GM12878 (cell line): ENCODE results near the gene RETREG3. TPM values are rescaled to one million over a fixed set of nuclear protein-coding genes. Genes with fewer than 3 reads are reported as not detected.
"Not testable (repeated sequence)": the region's sequence is repeated elsewhere in the genome, so short reads cannot be mapped to it uniquely, and the experiment has no call there.

ENCODE experiments used
- ATAC-seq: fragments of 200-7000 bp; cut with Tn5 transposase; 3 replicates; pipeline ENCODE4 v1.9.1; 2020; ENCODE audit warnings: mild to moderate bottlenecking, moderate library complexity
- BruUV-seq: library from RNA; stranded (reverse); fragments of 400-500 nt; replicated peaks from 2 replicates; lab custom pipeline; 2021; lab: Mats Ljungman, UMichigan
- CTCF ChIA-PET: fragments of 300-600 bp; sonication (Branson Sonifier 250); formaldehyde crosslinking; extraction: SDS; loops from one replicate; lab custom pipeline; 2021; ENCODE audit warnings: inconsistent platforms; lab: Yijun Ruan, JAX
- POLR2A ChIA-PET: fragments of 350-600 bp; formaldehyde crosslinking; extraction: SDS; loops from one replicate; lab custom pipeline; 2021; ENCODE audit warnings: inconsistent platforms; lab: Charles Lee
- RAD21 ChIA-PET: fragments of 300-600 bp; sonication (Branson Sonifier 250); formaldehyde crosslinking; loops from one replicate; lab custom pipeline; 2023; ENCODE audit warnings: antibody characterized with exemption; ENCODE audit not compliant: unreplicated experiment; lab: Charles Lee
- SMC1A ChIA-PET: fragments of 300-600 bp; sonication (Branson Sonifier 250); formaldehyde crosslinking; loops from one replicate; lab custom pipeline; 2023; ENCODE audit not compliant: unreplicated experiment, uncharacterized antibody; lab: Charles Lee
- DNase-seq: peaks from one replicate; pipeline ENCODE4 v3.0.0-alpha.2; 2011; ENCODE audit warnings: low read depth, low spot score
- FAIRE-seq: peaks from 3 replicates; lab custom pipeline; 2011; peaks lifted over from hg19 to GRCh38; lab: Jason Lieb, UNC
- H2AFZ ChIP-seq: 2 replicates; pipeline ENCODE4 v1.6.0; 2011; ENCODE audit warnings: low read depth, low read length, control low read depth; ENCODE audit not compliant: control insufficient read depth
- H3K27ac ChIP-seq: 2 replicates; pipeline ENCODE4 v1.5.1; 2011; ENCODE audit warnings: control low read depth; ENCODE audit not compliant: control insufficient read depth, insufficient read depth
- H3K27me3 ChIP-seq, 2 experiments: replicated peaks in 1 of 2; 2 replicates each; pipeline versions ENCODE4 v1.6.0 to v1.6.1; 2011; ENCODE audit warnings: low read length in 1 of 2; ENCODE audit not compliant: control insufficient read depth in 2 of 2, insufficient read depth in 2 of 2
- H3K36me3 ChIP-seq, 2 experiments: 2 replicates each; pipeline ENCODE4 v1.5.1; 2011; ENCODE audit warnings: low read length in 1 of 2; ENCODE audit not compliant: control insufficient read depth in 2 of 2, insufficient read depth in 2 of 2
- H3K4me1 ChIP-seq: 2 replicates; pipeline ENCODE4 v1.6.1; 2011; ENCODE audit warnings: mild to moderate bottlenecking, low read length, moderate library complexity, mixed read lengths; ENCODE audit not compliant: control insufficient read depth, insufficient read depth
- H3K4me2 ChIP-seq: 2 replicates; pipeline ENCODE4 v1.6.0; 2011; ENCODE audit warnings: control low read depth; ENCODE audit not compliant: control insufficient read depth, insufficient read depth
- H3K4me3 ChIP-seq: fragments of 200-600 bp; sonication (generic); 2 replicates; pipeline ENCODE4 v1.5.1; 2016
- H3K79me2 ChIP-seq: 2 replicates; pipeline ENCODE4 v1.6.0; 2011; ENCODE audit warnings: low read length; ENCODE audit not compliant: control insufficient read depth, insufficient read depth
- H3K9ac ChIP-seq: 2 replicates; pipeline ENCODE4 v1.8.0; 2011; ENCODE audit warnings: low read length, control low read depth, mixed read lengths; ENCODE audit not compliant: control insufficient read depth, insufficient read depth
- H3K9me3 ChIP-seq: replicated peaks from 3 replicates; pipeline ENCODE4 v1.5.1; 2011; ENCODE audit warnings: mild to moderate bottlenecking, low read length; ENCODE audit not compliant: control insufficient read depth, insufficient read depth
- H4K20me1 ChIP-seq: 2 replicates; pipeline ENCODE4 v1.6.0; 2011; ENCODE audit not compliant: control insufficient read depth, insufficient read depth
- CTCF ChIP-seq, 3 experiments: IDR thresholded peaks in 2 of 3; conservative IDR thresholded peaks in 1 of 3; 2 replicates each; pipeline ENCODE4 v1.5.1; 2011; ENCODE audit warnings: low read depth in 3 of 3, low read length in 3 of 3, mild to moderate bottlenecking in 3 of 3, control low read depth in 2 of 3, moderate library complexity in 2 of 3, inconsistent platforms in 1 of 3, mixed read lengths in 1 of 3; ENCODE audit not compliant: control insufficient read depth in 2 of 3, insufficient read depth in 1 of 3; ENCODE audit errors: extremely low read depth in 1 of 3
- DPF2 ChIP-seq: fragments of 450-650 bp; IDR thresholded peaks from 2 replicates; pipeline ENCODE4 v1.6.1; 2017; ENCODE audit warnings: mild to moderate bottlenecking
- EZH2 ChIP-seq: IDR thresholded peaks from 2 replicates; pipeline ENCODE4 v1.6.1; 2012; ENCODE audit warnings: low read depth, mild to moderate bottlenecking, control low read depth, inconsistent platforms, low read length, borderline replicate concordance; ENCODE audit not compliant: control insufficient read depth
- MYC ChIP-seq: IDR thresholded peaks from 2 replicates; pipeline ENCODE4 v1.6.1; 2011; ENCODE audit warnings: mild to moderate bottlenecking, low read length, moderate library complexity, inconsistent platforms; ENCODE audit not compliant: insufficient read depth, insufficient replicate concordance, insufficient read length, severe bottlenecking
- PKNOX1 ChIP-seq: fragments of 450-650 bp; IDR thresholded peaks from 2 replicates; pipeline ENCODE4 v1.6.1; 2016; ENCODE audit warnings: mild to moderate bottlenecking
- SP1 ChIP-seq: IDR thresholded peaks from one replicate; pipeline ENCODE4 v1.6.1; 2011; ENCODE audit warnings: low read depth, low read length
- WGBS: methylation state at CpG from one replicate; pipeline ENCODE4 v1.1.6; 2016; ENCODE audit warnings: low lambda C conversion rate; ENCODE audit not compliant: insufficient replicate concordance, insufficient coverage; ENCODE audit errors: missing lambda C conversion rate; 5-methylcytosine and 5-hydroxymethylcytosine counted together
- in situ Hi-C: fragments of 300-500 bp; cut with MboI; formaldehyde crosslinking; loops from 9 replicates; pipeline ENCODE4 v1.14.3; 2018; ENCODE audit warnings: mixed read lengths
- intact Hi-C: fragments of 100-400 bp; cut with micrococcal nuclease; formaldehyde crosslinking; loops from one replicate; pipeline ENCODE4 v1.14.2; 2022; ENCODE audit not compliant: unreplicated experiment
- polyA plus RNA-seq, 11 experiments: library from polyadenylated mRNA; depleted of rRNA in 4 of 11; unstranded in 6 of 11; stranded (reverse) in 5 of 11; fragments of >200 nt; fragmentation: Nextera tagmentation in 4 of 11; fragmentation: Illumina TruSeq in 1 of 11; extraction: Ambion mirVana in 4 of 11; extraction: Trizol in 1 of 11; gene quantifications; 1 replicate in 1 of 11; 2 replicates in 10 of 11; pipeline versions ENCODE4 v1.2.1 to v1.2.3, GENCODE V29; 2011 to 2016; ENCODE audit warnings: inconsistent platforms in 2 of 11, missing spikeins in 2 of 11, low read depth in 1 of 11
- total RNA-seq, 4 experiments: library from RNA; depleted of rRNA in 3 of 4; stranded (reverse); fragments of >200 nt in 3 of 4; fragmentation: Illumina TruSeq in 1 of 4; extraction: Trizol in 1 of 4; gene quantifications; 2 replicates each; pipeline versions ENCODE4 v1.2.1 to v1.2.3, GENCODE V29; 2013 to 2021

Gene RETREG3
- total and polyA plus RNA-seq, 10 of the 15 experiments (the other 5 are each of a cell fraction or from before 2014, with no cell fraction given), result 7.0 to 50.6 (median 27.3) TPM

- in situ Hi-C loops, RAD21 ChIA-PET, BruUV-seq, intact Hi-C loops, DNase-seq, H2AFZ ChIP-seq, H3K36me3 ChIP-seq, H3K27me3 ChIP-seq, SMC1A ChIA-PET, H3K4me3 ChIP-seq, H3K4me2 ChIP-seq, CTCF ChIA-PET, H3K9ac ChIP-seq, POLR2A ChIA-PET, H3K9me3 ChIP-seq, H3K27ac ChIP-seq: not testable (repeated sequence)
- ATAC-seq, result peak; percentile 16; the same call in 2 of the 3 replicates
- peak; percentile 76 for FAIRE-seq
- TF ChIP-seq CTCF (IDR thresholded peaks at IDR 0.05 in 2 of 3, conservative IDR thresholded peaks at IDR 0.05 in 1 of 3; ENCODE audit: control insufficient read depth in 2 of 3, extremely low read depth in 1 of 3, insufficient read depth in 1 of 3, low read depth in 3 of 3, low read length in 3 of 3), result 0 out of 6 replicates have a peak, but pooled peaks of 1 of the 3 experiments have one; percentile 2
- TF ChIP-seq, all 136 proteins: peak for 1; not testable (repeated sequence) for 135
- peaks cover 16% of the 10 kb centered on the region for H3K79me2 ChIP-seq
- WGBS, result 51% methylated on average over 5 of the region's 5 CpGs
- H4K20me1 ChIP-seq, H3K4me1 ChIP-seq: not testable (repeated sequence)
Observed at GRCh38 chr17:42555961-42556617, 53.1 kb downstream of the RETREG3 start.

- no peaks in the 10 kb centered on the region for H3K27me3 ChIP-seq
- H3K9me3 ChIP-seq, result no peaks in the 10 kb centered on the region
- no peaks in the 10 kb centered on the region; the same call in 1 of the 2 replicates for H3K4me1 ChIP-seq
- peak overlapping the region; percentile 94 for H3K4me3 ChIP-seq
- CTCF ChIA-PET, result interaction anchor here (1.0 to 1.8 kb wide), 7 partner anchors 12 to 208 kb away, joined by 3 to 7 read pairs (median 5); partner anchors contain the start of genes MLX and PSMC3IP
- POLR2A ChIA-PET, result interaction anchor here (0.6 to 1.7 kb wide), 10 partner anchors 12 to 813 kb away, joined by 3 to 13 read pairs (median 3); partner anchors contain the start of genes NAGLU and VPS25
- H4K20me1 ChIP-seq, result no peaks in the 10 kb centered on the region
- peak; percentile 25 for ATAC-seq
- peak overlapping the region; percentile 86 for H2AFZ ChIP-seq
- SMC1A ChIA-PET, result interaction anchor here (0.9 to 1.3 kb wide), 3 partner anchors 19 to 208 kb away, joined by 3 read pairs; partner anchors contain the start of gene NAGLU
- DNase-seq, result no peak
- WGBS, result 25% methylated on average over 4 of the region's 4 CpGs
- intact Hi-C loops, result no loop called here
- RAD21 ChIA-PET, result interaction anchor here (0.6 to 2.0 kb wide), 11 partner anchors 9 to 443 kb away, joined by 3 to 6 read pairs (median 3); partner anchors contain the start of gene RPL27
- in situ Hi-C loops, result no loop called here
- H3K9ac ChIP-seq, result peak overlapping the region; percentile 75
- no peak for TF ChIP-seq DPF2
- TF ChIP-seq PKNOX1, result peak; percentile 24; the same call in 1 of the 2 replicates
- TF ChIP-seq SP1, result no peak
- TF ChIP-seq MYC, result no peak
- TF ChIP-seq EZH2, result no peak
- peaks cover 16% of the 10 kb centered on the region for H3K79me2 ChIP-seq
- H3K27ac ChIP-seq, result peak overlapping the region; percentile 81
- H3K4me2 ChIP-seq, result peak overlapping the region; percentile 89
- no peaks in the 10 kb centered on the region; a peak in 1 of 4 replicates for H3K36me3 ChIP-seq
- no peak for FAIRE-seq
- TSS peak; percentile 97 for BruUV-seq
Observed at GRCh38 chr17:42555122-42555622, 54.0 kb downstream of the RETREG3 start.
